Endothelial cell of coronary artery (primary cell): ENCODE data around the gene ADAM15. TPM values are rescaled to one million over a fixed set of nuclear protein-coding genes. Genes with fewer than 3 reads are reported as not detected.

Experiments used
- total RNA-seq: library from RNA; depleted of rRNA; stranded (reverse); fragments of >200 nt; gene quantifications from 2 replicates; pipeline ENCODE4 v1.2.3, GENCODE V29; 2014

The ADAM15 gene
- total RNA-seq: 279 and 339 TPM in 2 replicates

DNA sequence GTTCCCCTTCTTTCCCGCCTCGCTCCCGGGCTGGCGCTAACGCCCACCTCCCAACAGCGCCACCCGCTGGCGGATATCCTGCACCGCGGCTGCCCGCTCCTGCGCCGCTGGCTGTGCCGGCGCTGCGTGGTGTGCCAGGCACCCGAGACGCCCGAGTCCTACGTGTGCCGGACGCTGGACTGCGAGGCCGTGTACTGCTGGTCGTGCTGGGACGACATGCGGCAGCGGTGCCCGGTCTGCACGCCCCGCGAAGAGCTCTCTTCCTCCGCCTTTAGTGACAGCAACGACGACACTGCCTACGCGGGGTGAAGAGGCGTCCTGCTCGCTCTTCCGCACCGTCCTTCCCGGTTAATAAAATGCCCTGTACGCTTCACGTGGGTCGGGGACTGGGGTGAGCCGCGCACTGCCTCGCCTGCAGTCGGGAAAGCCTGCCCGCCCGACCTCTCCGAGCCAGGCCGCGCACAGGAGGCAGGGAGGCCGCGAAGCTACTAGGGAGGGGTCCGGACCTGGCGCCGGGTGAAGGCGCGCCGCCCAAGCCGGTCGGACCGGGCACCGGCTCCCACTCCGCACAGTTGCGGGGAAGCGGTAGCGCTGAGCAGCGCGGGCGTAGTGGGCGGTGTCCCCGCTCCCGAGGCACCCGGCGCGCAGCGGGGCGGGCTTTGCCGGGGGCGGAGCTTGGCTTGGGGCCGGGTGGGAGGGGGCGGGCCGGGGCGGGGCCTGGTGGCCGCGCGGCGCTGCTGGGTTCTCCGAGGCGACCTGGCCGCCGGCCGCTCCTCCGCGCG is at the start of gene ADAM15:
Gene ADAM15, plus strand, starts transcription at position 757 of the 782 bp plus-strand sequence. CDS start 71 bp downstream, outside the sequence.

GRCh38 chr1:155002464-155003226 is 48.5 kb upstream of the ADAM15 start, which contains the start of gene ZBTB7B:
Gene ZBTB7B (plus strand): TSS chr1:155002802. CDS start chr1:155014661, 11,859 bp downstream.

DNA sequence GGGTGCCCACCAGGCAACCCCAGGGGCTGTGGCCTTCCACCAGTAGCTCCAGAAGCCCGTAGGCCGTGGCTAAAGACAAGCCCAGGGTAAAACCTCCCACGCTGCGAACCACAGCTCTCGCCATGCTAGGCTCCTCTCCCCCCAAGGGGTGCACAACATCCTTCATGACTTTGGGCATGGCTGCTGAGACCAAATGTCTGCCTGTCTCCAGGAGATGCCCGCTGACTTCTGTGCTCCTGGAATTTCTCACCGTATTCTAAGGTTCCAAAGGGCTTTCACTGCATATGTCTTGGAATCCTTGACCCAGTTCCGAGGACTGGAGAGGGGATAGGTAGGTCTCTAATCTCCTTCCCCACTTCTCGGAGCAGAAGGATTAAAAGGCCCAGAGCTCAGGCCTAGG is 17.6 kb upstream of the ADAM15 start, which contains the start of the genes DCST1 and DCST2:
Gene DCST1, plus strand, starts transcription at position 301 of the 400 bp plus-strand sequence. CDS start 213 bp downstream, outside the sequence.
Gene DCST2, minus strand, starts transcription at position 258 of the 400 bp plus-strand sequence. Its CDS starts 80 bp downstream, at position 178.

GRCh38 chr1:155063550-155064110 is 12.5 kb downstream of the ADAM15 start, which contains the start of gene EFNA4:
Gene EFNA4 (plus strand): TSS chr1:155063740. CDS start chr1:155063824, 84 bp downstream.

DNA sequence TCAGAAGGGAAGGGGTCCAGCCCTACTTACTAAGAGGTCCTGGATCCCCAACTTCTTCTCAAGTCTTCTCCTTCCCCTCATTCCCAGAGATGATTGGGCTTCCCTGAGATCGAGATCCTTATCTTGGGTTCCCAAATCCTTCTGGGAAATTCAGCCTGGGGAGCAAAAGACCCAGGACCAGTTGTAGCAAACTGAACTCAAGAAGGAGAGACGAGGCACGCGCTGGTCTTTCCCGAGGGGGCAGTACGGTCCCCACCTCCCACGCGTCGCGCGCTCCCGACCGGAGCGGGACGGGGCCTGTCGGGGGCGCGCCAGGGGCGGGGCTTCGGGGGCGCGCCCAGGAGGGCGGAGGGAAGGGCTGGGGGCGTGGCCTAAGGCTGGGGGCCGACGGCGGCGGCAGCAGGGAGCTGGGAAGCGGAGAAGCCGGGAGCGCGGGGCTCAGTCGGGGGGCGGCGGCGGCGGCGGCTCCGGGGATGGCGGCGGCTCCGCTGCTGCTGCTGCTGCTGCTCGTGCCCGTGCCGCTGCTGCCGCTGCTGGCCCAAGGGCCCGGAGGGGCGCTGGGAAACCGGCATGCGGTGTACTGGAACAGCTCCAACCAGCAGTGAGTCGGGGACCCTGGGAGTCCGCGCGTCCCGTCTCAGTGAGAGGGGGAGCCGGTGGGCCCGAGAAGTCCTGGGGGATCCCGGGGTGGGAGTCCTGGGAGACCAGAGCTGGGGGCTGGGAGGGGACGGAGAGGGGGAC is 27.5 kb downstream of the ADAM15 start, which contains the start of gene EFNA3:
Gene EFNA3, plus strand, starts transcription at position 369 of the 741 bp plus-strand sequence. Its CDS starts 105 bp downstream, at position 474.

Other genes starting within 250 kb of the ADAM15 start
- gene KCNN3, start 181.0 kb upstream of the ADAM15 start, total RNA-seq: 0.09 and 0.19 TPM in 2 replicates
- 8.8 and 13.7 TPM in 2 replicates for gene PMVK, start 114.6 kb upstream of the ADAM15 start, total RNA-seq
- 90.7 and 96.4 TPM in 2 replicates for gene PBXIP1, start 95.2 kb upstream of the ADAM15 start, total RNA-seq
- gene PYGO2, start 89.5 kb upstream of the ADAM15 start, total RNA-seq: 4.9 and 5.0 TPM in 2 replicates
- gene SHC1, start 80.6 kb upstream of the ADAM15 start, total RNA-seq: 144 and 203 TPM in 2 replicates
- gene CKS1B, start 76.6 kb upstream of the ADAM15 start, total RNA-seq: 49.8 and 80.9 TPM in 2 replicates
- gene FLAD1, start 68.0 kb upstream of the ADAM15 start, total RNA-seq: 23.7 and 28.6 TPM in 2 replicates
- 0.18 TPM in 1 of 2 replicates, not detected in the other for gene LENEP, start 57.7 kb upstream of the ADAM15 start, total RNA-seq
- 10.1 and 15.6 TPM in 2 replicates for gene ZBTB7B, start 48.5 kb upstream of the ADAM15 start, total RNA-seq
- gene DCST2, start 17.5 kb upstream of the ADAM15 start, total RNA-seq: 0.09 TPM in 1 of 2 replicates, not detected in the other
- not detected in 2 replicates for gene DCST1, start 17.5 kb upstream of the ADAM15 start, total RNA-seq
- gene EFNA4, start 12.4 kb downstream of the ADAM15 start, total RNA-seq: 8.7 and 11.3 TPM in 2 replicates
- gene EFNA3, start 27.5 kb downstream of the ADAM15 start, total RNA-seq: 1.0 and 1.6 TPM in 2 replicates
- gene EFNA1, start 76.6 kb downstream of the ADAM15 start, total RNA-seq: 62.8 and 82.9 TPM in 2 replicates
- gene SLC50A1, start 84.5 kb downstream of the ADAM15 start, total RNA-seq: 20.9 and 25.9 TPM in 2 replicates
- 29.1 and 35.1 TPM in 2 replicates for gene DPM3, start 89.2 kb downstream of the ADAM15 start, total RNA-seq
- 96.6 and 105 TPM in 2 replicates for gene KRTCAP2, start 122.0 kb downstream of the ADAM15 start, total RNA-seq
- 4.9 and 5.9 TPM in 2 replicates for gene TRIM46, start 122.5 kb downstream of the ADAM15 start, total RNA-seq
- 12.9 and 13.5 TPM in 2 replicates for gene THBS3, start 156.6 kb downstream of the ADAM15 start, total RNA-seq
- 37.1 and 45.6 TPM in 2 replicates for gene MTX1, start 157.4 kb downstream of the ADAM15 start, total RNA-seq
- gene ENTREP3, start 204.2 kb downstream of the ADAM15 start, total RNA-seq: 2.8 and 5.6 TPM in 2 replicates
- gene SCAMP3, start 211.0 kb downstream of the ADAM15 start, total RNA-seq: 24.5 and 26.4 TPM in 2 replicates
- 20.2 and 29.8 TPM in 2 replicates for gene CLK2, start 222.2 kb downstream of the ADAM15 start, total RNA-seq
- 0.56 and 0.90 TPM in 2 replicates for gene HCN3, start 226.1 kb downstream of the ADAM15 start, total RNA-seq